ENCODE data around the gene PLBD1. TPM values are rescaled to one million over a fixed set of nuclear protein-coding genes. Genes with fewer than 3 reads are reported as not detected.

PLBD1 gene, protein sequence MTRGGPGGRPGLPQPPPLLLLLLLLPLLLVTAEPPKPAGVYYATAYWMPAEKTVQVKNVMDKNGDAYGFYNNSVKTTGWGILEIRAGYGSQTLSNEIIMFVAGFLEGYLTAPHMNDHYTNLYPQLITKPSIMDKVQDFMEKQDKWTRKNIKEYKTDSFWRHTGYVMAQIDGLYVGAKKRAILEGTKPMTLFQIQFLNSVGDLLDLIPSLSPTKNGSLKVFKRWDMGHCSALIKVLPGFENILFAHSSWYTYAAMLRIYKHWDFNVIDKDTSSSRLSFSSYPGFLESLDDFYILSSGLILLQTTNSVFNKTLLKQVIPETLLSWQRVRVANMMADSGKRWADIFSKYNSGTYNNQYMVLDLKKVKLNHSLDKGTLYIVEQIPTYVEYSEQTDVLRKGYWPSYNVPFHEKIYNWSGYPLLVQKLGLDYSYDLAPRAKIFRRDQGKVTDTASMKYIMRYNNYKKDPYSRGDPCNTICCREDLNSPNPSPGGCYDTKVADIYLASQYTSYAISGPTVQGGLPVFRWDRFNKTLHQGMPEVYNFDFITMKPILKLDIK
- not detected in 2 replicates for total RNA-seq (2021)
- percentile 4 among the genes with signal in this experiment for Bru-seq, nascent RNA
- percentile 3 among the genes with signal in this experiment for BruChase-seq, experiment 1, labeled RNA remaining after a 2-hour chase
- percentile 5 among the genes with signal in this experiment for BruChase-seq, experiment 2, labeled RNA remaining after a 6-hour chase
- long read RNA-seq, result 0 reads

DNA sequence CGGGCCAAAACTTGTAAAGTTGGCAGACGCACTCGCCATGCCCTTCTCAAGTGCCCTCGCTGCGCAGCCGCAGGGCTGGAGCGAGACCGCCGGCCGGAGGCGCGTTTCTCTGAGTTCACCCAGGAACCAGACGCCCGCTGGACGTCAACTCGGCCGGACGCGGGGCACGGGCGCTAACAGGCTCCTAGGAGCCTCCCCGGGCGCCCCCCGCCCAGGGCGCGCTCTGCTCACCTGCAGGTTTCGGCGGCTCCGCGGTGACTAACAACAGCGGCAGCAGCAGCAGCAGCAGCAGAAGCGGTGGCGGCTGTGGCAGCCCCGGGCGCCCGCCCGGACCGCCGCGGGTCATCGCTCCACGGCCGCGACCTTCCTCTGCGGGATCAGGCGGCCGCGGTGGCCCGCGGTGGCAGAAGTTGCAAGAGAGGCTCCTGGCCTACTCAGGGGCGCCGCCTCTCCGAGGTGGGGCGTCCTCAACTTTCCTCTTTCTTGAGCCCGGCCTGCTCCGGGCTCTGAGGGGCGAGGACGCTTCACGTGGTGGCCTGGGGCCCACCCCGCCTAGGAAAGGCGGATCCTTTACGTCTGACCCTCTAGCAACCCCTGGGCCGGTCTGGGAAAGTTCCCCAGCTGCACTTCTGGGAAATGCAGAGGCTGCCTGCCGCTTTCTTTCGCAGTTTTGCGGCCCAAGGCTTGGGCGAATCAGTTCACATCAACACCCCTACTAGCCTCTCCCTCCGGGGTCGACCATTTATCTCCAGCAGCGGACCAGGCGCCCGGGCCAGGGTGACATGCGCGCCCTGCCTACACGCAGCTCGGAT, at the start of gene PLBD1:
Gene PLBD1 (minus strand): TSS at position 533 of the 812 bp plus-strand sequence. CDS start 187 bp downstream, at position 346.
- POLR2A ChIA-PET (ENCODE audit: low non-redundant PET), result no interaction called here
- Histone ChIP-seq H3K27me3 (replicated peaks; ENCODE audit: insufficient read depth, low read depth, low read length, poor library complexity) (peaks cover 3% of the 10 kb centered on the region), H3K4me3 (ENCODE audit: low read depth, low read length, poor library complexity, severe bottlenecking) (peak within 1 kb of the TSS; percentile 33), H3K4me1 (ENCODE audit: insufficient read depth, low read length, poor library complexity, severe bottlenecking) (no peaks in the 10 kb centered on the region), H3K9me3 (ENCODE audit: low read depth, low read length, poor library complexity, severe bottlenecking) (no peaks in the 10 kb centered on the region), H3K27ac (ENCODE audit: low read depth, low read length, poor library complexity, severe bottlenecking) (no peak within 1 kb of the TSS), H3K36me3 (ENCODE audit: insufficient read depth, low read length, poor library complexity, severe bottlenecking) (no peaks in the 10 kb centered on the region)
- TF ChIP-seq EZH2 (IDR thresholded peaks at IDR 0.05; ENCODE audit: borderline replicate concordance, low read depth, low read length, poor library complexity, severe bottlenecking), result no peak
- TF ChIP-seq, protein P1, sequence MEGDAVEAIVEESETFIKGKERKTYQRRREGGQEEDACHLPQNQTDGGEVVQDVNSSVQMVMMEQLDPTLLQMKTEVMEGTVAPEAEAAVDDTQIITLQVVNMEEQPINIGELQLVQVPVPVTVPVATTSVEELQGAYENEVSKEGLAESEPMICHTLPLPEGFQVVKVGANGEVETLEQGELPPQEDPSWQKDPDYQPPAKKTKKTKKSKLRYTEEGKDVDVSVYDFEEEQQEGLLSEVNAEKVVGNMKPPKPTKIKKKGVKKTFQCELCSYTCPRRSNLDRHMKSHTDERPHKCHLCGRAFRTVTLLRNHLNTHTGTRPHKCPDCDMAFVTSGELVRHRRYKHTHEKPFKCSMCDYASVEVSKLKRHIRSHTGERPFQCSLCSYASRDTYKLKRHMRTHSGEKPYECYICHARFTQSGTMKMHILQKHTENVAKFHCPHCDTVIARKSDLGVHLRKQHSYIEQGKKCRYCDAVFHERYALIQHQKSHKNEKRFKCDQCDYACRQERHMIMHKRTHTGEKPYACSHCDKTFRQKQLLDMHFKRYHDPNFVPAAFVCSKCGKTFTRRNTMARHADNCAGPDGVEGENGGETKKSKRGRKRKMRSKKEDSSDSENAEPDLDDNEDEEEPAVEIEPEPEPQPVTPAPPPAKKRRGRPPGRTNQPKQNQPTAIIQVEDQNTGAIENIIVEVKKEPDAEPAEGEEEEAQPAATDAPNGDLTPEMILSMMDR (conservative IDR thresholded peaks at IDR 0.05; ENCODE audit: low read depth, low read length), result no peak
- intact Hi-C loops (cut with micrococcal nuclease; ENCODE audit: unreplicated experiment), result no loop called here
- CTCF ChIA-PET, result no interaction called here
- peak; percentile 7 for DNase-seq (ENCODE audit: low spot score)
- BruUV-seq (replicated peaks), result no TSS peak

DNA sequence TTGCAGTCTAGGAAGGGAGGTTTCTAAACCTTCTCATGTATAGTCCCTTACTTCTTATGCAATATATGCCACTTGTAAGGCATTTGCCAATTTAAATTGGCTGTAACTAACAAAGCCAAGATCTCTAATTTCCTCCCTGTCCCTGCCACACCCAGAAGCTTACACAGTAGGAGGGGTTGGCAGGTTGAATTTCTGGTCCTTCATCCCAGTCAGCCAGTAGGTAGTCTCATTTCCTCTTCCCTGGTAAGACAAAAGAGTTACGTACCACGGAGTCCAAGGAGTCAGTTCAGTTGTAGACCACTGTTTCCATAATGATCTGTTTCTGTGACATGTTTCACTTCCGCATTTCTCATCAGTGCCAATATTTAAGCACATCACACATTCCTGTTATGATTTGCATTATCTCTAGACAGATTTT, 47.0 kb upstream of the PLBD1 start:
- ChIA-PET CTCF (no interaction called here), POLR2A (ENCODE audit: low non-redundant PET) (no interaction called here)
- intact Hi-C loops (cut with micrococcal nuclease; ENCODE audit: unreplicated experiment), result no loop called here
- no peaks in the 10 kb centered on the region for H3K27me3 ChIP-seq (replicated peaks; ENCODE audit: insufficient read depth, low read depth, low read length, poor library complexity)
- DNase-seq (ENCODE audit: low spot score), result peak; percentile 6
- H3K4me1 ChIP-seq (ENCODE audit: insufficient read depth, low read length, poor library complexity, severe bottlenecking), result no peaks in the 10 kb centered on the region
- H3K36me3 ChIP-seq (ENCODE audit: insufficient read depth, low read length, poor library complexity, severe bottlenecking), result no peaks in the 10 kb centered on the region
- peaks cover 5% of the 10 kb centered on the region for H3K9me3 ChIP-seq (ENCODE audit: low read depth, low read length, poor library complexity, severe bottlenecking)
- no peak overlapping the region for H3K27ac ChIP-seq (ENCODE audit: low read depth, low read length, poor library complexity, severe bottlenecking)
- BruUV-seq (replicated peaks), result no TSS peak
- TF ChIP-seq, protein P1 (conservative IDR thresholded peaks at IDR 0.05; ENCODE audit: low read depth, low read length), result no peak
- TF ChIP-seq EZH2 (IDR thresholded peaks at IDR 0.05; ENCODE audit: borderline replicate concordance, low read depth, low read length, poor library complexity, severe bottlenecking), result no peak
- H3K4me3 ChIP-seq (ENCODE audit: low read depth, low read length, poor library complexity, severe bottlenecking), result no peak overlapping the region

DNA sequence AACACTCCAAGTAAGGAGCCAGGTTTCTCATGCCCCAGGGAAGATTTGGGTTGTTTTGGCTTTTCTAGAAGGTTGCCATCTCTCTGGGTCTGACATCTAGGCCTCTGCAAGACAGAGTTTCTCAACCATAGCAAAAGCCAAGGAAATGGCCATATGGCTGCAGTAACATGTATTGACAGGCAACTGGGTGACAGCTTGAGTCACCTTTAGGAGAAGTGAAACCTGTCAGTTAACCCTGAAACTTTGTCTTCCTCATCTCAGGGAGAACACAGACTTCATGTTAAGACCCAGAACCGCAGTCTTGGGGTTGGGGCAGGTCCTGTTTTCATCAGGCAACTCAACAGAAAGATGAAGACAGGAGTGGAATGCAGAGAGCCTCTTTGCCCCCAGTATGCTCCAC, 46.0 kb upstream of the PLBD1 start:
- Histone ChIP-seq H3K4me1 (ENCODE audit: insufficient read depth, low read length, poor library complexity, severe bottlenecking) (no peaks in the 10 kb centered on the region), H3K36me3 (ENCODE audit: insufficient read depth, low read length, poor library complexity, severe bottlenecking) (no peaks in the 10 kb centered on the region), H3K27ac (ENCODE audit: low read depth, low read length, poor library complexity, severe bottlenecking) (no peak overlapping the region), H3K9me3 (ENCODE audit: low read depth, low read length, poor library complexity, severe bottlenecking) (peaks cover 5% of the 10 kb centered on the region), H3K4me3 (ENCODE audit: low read depth, low read length, poor library complexity, severe bottlenecking) (no peak overlapping the region), H3K27me3 (replicated peaks; ENCODE audit: insufficient read depth, low read depth, low read length, poor library complexity) (no peaks in the 10 kb centered on the region)
- no peak for TF ChIP-seq EZH2 (IDR thresholded peaks at IDR 0.05; ENCODE audit: borderline replicate concordance, low read depth, low read length, poor library complexity, severe bottlenecking)
- TF ChIP-seq, protein P1 (conservative IDR thresholded peaks at IDR 0.05; ENCODE audit: low read depth, low read length), result no peak
- no TSS peak for BruUV-seq (replicated peaks)
- intact Hi-C loops (cut with micrococcal nuclease; ENCODE audit: unreplicated experiment), result no loop called here
- no peak for DNase-seq (ENCODE audit: low spot score)
- ChIA-PET CTCF (no interaction called here), POLR2A (ENCODE audit: low non-redundant PET) (no interaction called here)

All from A673 (cell line).